DMS 273 (cell line): Measurements from ENCODE around the gene VPS11.
A peak's percentile ranks its signal among the peaks of the same experiment; 100 is the strongest.
"Not testable (repeated sequence)": the region's sequence is repeated elsewhere in the genome, so short reads cannot be mapped to it uniquely, and the experiment has no call there.

Source experiments
- DNase-seq: peaks from one replicate; lab custom pipeline; 2025; ENCODE audit not compliant: unreplicated experiment; lab: John Stamatoyannopoulos, UW

The VPS11 gene

DNA sequence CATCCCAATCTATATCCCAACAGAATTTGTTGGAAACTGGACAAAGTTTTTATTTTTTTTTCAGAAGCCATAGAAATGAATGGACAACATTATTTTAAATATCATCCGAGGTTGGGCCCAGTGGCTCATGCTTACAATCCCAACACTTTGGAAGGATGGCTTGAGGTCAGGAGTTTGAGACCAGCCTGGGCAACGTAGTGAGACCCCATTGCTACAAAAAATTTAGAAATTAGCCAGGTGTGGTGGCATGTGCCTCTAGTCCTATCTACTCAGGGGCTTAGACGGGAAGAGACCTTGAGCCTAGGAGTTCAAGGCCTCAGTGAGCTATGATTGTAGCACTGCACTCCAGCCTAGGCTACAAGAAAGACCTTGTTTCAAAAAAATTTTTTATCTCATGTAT is 32.8 kb upstream of the VPS11 start:
- DNase-seq = no peak

DNA sequence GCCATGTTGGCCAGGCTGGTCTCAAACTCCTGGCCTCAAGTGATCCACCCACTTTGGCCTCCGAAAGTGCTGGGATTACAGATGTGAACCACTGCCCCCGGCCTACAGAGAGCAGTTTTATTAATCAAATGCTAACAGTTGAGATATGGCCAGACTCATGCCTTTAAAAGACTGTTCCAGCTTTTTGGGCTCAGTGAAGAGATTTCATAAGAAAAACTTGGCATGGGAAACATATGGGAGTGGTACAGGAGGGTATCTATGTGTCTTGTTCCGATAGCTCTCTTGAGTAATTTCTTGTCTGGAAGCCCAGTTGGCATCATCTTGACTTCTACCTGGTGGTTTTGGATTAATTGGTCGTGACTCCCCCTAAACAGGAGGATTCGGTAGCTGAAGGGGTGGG is 28.7 kb upstream of the VPS11 start:
- DNase-seq = no peak

DNA sequence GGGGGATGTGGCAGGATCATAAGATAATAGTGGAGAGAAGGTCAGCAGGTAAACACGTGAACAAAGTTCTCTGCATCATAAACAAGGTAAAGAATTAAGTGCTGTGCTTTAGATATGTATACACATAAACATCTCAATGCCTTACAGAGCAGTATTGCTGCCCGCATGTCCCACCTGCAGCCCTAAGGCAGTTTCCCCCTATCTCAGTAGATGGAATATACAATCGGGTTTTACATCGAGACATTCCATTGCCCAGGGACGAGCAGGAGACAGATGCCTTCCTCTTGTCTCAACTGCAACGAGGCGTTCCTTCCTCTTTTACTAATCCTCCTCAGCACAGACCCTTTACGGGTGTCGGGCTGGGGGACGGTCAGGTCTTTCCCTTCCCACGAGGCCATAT is 28.1 kb upstream of the VPS11 start:
- not testable (repeated sequence) for DNase-seq

DNA sequence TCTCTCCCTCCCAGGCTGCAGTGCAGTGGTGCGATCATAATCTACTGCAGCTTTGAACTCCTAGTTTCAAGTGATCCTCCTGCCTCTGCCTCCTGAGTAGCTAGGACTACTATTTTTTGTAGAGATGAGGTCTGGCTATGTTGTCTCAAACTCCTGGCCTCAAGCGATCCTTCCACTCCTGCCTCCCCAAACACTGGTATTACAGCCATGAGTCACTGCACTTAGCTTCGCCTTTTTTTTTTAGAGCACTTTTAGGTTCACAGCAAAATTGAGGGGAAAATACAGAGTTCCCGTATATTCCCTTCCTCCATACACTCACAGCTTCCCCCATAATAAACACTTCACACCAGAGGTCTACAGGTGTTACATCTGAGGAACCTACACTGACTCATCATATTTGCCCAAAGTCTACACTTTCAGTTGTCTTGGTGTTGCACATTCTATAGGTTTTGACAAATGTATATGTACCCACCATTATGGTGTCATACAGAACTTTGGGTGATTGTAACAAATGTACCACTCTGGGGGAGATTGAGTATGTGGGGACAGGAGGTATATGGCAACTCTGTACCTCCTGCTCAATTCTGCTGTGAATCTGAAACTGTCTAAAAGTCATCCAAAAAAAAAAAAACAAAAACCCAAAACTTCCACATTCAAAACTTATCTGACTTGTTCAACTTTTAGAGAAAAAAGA is 25.6 kb upstream of the VPS11 start:
- no peak for DNase-seq

DNA sequence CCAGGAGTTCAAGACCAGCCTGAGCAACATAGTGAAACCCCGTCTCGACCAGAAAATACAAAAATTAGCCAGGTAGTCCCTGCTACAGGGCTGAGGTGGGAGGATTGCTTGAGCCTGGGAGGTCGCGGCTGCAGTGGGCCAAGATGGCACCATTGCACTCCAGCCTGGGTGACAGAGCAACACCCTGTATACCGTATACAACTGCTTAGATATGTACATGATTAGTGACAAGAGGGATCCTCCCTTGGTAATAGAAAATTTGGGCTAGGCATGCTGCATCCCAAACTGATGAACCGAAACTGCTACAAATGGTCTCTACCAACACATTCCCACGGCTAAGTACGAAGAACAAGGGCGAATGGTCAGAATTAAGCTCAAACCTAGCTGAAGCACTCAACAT is 24.7 kb upstream of the VPS11 start:
- no peak for DNase-seq

DNA sequence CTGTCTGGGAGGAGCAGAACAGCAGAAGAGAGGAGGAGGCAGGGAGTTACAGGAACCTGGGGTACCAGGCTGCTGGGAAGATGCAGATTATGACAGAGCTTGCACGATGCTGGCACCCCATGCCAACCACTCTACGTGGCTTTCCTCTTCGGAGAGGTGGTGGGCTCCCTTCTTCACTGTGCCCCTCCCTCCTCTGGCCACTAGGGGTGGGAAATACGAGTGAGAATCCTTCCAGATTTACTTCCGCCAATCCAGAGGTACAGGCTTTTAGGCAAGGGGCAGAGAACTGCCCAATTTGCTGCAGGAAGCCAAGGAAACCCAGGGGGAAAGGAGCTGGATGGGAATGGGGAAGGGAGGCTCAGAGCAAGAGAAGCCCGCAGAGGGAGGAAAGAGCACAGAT is 22.9 kb upstream of the VPS11 start:
- DNase-seq = peak; percentile 29

DNA sequence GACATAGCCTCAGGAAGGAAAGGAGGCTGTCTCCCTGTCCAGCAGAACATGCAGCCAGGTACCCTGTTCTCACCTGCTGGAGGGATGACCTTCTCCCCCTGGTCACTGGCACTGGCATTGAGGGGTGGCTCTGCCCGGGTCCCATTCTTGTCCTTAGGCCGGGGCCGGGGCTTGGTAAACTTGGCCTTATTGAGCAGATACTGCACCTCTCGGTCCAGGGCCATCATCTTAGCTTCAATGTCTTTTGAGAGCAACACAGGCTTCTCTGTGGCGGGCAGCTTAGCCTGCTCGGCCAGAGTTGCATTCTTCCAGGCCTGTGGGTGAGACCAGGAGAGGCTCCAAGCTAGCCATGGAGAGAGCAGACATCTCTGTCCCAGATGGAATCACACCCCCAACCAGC is 21.1 kb upstream of the VPS11 start:
- DNase-seq = no peak

DNA sequence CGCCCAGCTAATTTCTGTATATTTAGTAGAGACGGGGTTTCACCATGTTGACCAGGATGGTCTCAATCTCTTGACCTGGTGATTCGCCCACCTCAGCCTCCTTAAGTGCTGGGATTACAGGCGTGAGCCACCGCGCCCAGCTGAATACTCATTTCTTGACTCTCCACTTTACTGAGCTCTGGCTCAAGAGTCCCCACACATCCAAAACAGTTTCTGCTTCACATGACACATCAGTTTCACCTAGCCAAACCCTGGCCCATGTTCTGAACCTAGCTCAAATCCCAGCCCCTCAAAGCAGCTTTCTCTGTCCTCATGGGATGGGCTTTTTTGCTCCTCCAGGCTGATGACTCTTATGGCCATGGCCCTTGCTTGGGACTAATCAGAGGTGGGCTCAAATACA is 20.4 kb upstream of the VPS11 start:
- no peak for DNase-seq

DNA sequence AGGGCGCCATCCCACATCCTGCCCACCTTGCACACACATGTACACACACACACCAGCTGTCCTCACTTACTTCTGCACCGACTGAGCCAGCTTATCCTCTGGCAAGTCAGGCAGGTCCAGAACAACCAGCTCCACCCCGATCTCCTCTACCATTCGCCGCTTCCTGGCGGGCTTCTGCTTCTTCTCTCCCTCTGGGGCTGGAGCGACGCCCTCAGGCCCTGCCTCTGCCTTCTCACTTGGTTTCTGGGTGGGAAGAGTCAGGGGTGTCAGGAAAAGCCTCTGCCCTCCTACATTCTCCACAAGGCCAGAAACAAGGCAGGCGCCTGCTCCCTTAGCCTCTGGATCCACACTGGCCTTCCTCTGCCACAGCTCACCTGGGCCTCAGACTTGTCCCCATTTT is 19.0 kb upstream of the VPS11 start:
- no peak for DNase-seq

DNA sequence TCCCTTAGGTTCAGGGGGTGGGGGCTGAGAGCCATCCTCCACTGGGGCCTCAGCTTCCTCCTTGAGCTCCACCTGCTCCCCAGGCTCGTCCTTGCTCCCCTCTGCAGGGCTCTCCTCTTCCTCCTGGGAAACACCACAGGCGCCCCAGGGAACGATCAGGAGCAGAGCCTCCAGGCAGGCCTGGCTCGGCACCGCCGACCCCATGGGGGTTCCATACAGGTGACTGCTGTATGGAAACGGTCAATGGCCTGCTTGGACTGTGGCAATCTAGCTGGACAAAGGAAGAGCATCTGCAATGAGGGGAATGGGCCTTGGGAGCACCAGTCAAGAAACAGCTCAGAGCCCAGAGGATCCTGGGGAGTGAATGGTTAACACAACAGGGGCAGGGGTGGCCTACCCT is 18.5 kb upstream of the VPS11 start:
- no peak for DNase-seq

DNA sequence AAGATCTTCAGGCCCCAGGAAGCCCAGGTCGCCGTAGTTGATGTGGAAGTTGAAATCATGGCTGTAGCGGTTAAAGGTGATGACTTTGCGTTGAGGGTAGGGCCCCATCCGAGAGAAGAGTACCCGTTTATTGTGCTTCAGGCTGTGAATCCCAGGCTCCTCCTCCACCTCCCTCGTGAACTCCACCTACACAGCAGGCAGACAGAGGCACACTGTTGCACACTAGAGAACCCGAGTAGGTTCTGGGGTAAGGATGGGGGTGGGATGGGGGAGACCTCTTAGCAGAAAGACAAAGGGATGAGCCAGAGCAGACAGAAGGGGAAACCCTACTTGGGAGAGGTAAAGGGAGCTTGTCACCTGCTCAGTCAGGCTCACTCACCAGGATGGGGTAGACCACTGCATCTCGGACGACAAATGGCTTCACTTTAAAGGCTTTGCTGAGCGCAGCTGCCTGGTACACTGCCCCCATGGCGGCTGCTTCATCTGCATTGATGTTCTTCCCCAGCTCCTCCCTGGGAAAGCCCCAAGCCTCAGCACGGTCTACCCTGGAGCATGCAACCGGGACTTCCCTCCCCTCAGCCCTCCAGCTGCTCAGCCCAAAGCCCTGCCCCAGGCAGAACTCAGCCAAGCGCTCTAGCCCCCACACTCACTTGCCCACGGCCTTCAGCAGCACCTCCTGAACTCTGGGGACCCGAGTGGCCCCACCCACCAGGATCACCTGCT is 16.0 kb upstream of the VPS11 start:
- no peak for DNase-seq

DNA sequence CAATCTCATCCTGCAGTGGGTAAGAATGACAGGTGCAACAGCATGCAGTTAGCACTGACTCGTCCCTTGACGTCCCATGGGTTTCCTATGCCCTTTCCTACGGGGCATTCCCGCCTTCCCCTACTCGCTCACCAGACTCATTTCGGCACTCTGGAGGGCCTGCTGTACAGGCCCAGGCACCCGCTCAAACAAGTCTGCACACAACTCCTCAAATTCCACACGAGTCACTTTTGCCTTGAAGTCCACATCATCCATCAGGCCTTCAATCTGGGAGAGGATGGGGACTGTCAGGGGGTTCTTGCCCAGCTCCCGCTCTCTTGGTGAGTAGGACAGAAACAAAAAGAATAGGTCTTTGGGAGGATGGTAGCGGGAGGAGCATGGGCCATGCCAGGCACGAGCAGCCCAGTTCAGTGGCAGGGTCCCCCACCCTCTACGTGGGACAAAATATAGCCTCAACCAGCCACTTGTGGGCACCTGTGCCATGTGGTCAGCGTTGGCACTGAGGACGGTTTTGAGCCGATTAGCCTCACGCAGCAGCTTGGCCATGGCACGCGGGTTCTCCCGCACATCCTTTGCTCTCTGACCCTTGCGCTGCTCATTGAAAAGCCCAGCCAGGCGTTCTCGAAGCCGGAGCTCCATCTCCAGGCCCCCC is 15.3 kb upstream of the VPS11 start:
- DNase-seq = no peak

DNA sequence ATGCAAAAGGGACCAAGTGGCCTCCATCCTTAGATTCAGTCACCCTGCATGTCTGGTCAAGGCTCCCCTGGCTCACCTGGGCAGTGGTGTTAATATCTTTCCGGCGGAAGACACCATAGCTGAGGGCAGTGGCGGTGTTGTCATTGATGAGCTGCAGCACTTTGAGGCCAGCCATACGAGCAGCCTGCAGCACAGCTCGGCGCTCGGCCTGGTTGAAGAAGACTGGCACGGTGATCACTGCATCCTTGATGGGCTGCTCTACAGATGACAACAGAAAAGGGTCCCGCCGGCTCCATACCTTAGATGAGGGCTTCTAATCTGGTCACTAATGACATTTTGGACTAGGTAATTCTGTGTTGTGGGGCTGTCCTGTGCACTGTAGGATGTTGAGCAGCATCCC is 13.2 kb upstream of the VPS11 start:
- DNase-seq = no peak

DNA sequence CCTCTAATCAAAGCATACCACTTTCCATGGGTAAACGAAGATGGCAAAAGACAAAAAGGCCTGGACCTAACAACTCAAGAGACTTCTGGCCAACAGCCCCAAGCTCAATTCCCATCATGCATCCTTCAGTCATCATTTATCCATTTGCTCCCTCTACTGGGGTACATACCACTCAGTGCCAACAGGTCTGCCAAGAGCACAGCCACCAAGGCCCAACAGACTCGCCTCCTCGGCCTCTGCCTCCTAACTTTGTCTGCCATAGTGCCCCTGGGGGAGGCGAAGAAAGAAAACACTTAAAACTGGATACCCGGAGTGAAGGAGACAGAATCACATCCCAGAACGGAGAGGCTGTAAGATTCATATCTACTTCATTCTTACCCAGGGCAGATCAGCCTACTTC is 11.7 kb upstream of the VPS11 start:
- DNase-seq = peak; percentile 45

DNA sequence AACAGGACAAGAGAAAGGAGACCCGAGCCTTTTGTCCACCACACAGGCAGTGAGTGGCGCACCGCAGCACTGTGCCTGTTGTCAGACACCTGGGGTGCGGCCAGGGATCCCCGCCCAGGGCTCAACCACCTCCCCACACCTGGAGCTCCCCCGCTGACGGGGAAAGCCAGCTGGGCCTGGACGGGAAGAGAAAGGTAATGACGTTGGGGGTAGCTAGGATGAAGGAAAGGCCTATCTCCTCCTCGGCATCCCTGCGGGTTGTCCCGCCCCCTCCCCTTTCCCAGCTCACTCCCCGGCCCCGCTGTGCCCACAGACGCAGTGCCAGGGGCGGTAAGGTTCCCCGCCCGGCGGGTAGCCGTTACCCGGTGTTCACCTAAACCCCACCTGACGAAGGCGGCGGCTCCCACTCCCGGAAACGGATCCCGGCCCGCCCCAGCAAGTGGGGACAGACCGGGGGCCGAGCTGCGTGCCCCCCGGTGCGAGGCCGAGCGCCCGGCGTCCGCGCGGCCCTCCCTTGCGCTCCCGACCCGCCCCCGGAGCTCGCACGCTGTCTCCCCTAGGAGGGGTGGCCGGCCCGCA is 11.1 kb upstream of the VPS11 start:
- DNase-seq = peak; percentile 42

DNA sequence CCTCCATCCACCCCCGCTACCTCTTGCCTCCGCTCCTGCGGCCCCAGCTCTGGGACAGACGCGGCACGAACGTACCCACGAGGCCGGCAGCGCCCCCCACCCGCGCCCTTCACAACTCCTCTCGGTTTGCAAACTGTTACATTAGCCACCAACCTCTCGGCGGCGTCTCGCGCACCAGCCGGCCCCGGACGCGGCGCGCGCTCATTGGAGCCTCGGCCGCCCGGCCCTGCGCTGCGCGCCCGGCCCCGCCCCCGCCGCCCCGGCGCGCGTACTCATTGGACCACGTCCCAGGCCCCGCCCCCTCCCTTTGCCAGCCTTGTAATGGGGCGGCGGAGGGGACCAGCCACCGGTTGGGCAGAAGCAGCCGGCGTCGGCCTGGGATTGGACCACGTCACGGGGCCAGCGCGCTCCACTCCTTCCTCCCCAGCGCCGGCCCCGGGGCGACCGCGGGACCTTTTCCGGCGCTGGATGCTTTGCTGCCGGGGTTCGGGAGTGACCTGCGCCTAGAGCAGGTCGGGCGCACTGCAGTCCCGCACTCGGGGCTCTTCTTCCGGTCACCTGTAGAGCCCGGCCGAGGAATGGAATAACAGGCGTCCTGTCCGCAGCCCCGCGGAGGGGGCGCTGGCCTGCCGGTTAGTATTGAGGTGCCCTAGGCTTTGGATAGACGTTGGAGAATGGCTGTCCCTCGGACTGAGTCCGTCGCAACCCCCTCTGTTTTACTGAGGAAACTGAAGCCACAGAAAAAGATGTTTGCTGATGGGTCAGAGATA is 10.4 kb upstream of the VPS11 start, which contains the start of gene HYOU1:
Gene HYOU1, minus strand, starts transcription at position 206 of the 770 bp plus-strand sequence. CDS start 1,045 bp downstream, outside the sequence.
- peak; percentile 97 for DNase-seq

DNA sequence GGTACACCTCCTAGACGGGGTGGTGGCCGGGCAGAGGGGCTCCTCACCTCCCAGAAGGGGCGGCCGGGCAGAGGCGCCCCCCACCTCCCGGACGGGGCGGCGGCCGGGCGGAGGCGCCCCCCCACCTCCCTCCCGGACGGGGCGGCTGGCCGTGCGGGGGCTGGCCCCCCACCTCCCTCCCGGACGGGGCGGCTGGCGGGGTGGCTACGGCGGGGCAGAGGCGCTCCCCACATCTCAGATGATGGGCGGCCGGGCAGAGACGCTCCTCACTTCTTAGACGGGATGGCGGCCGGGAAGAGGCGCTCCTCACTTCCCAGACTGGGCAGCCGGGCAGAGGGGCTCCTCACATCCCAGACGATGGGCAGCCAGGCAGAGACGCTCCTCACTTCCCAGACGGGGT is 8.5 kb upstream of the VPS11 start:
- not testable (repeated sequence) for DNase-seq

DNA sequence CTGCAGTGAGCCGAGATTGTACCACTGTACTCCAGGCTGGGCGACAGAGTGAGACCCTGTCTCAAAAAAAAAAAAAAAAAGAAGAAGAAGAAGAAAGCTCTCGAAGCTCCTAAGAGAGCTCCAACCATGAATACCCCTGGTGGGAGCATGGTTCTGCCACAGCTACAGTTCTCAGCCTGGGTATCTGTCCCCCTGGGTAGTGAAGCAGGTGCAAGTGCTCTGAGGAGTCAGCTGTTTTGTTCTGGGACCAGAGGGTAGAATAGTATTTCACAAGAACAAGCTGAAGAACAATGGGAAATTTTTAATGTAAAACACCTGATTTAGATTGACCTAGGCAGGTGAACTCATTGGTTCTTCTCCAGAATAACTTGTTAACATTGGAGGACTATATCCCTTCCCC is 6.4 kb upstream of the VPS11 start:
- no peak for DNase-seq

DNA sequence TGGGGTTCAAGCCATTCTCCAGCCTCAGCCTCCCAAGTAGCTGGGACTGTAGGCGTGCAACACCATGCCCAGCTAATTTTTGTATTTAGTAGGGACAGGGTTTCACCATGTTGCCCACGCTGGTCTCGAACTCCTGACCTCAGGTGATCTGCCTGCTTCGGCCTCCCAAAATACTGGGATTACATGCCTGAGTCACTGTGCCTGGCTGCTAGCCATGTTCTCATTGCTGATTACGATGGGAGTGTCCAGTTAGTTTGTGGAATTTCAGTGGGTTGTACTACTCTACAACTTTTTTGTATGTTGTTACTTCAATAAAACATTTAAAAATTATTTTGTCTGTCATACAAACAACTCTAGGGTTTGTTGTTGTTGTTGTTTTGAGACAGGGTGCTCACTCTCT is 4.8 kb upstream of the VPS11 start:
- DNase-seq = no peak

DNA sequence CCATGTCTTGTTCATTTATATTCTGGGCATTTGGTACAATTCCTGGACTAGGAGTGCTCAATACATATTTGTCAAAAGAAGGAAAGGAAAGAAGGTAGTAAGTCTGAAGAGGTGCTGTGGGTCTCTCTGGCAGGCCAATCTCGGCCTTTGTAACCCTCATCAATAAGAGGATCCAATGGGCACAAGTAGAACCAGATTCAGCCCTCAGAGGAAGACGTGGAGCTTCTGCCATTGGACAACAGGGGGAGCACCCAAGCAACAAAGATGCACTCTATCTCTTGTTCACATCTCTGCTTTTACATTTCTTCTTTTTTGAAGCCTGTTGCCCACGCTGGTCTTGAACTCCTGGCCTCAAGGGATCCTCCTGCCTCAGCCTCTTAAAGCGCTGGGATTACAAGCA is 2.2 kb upstream of the VPS11 start:
- DNase-seq = peak; percentile 41

DNA sequence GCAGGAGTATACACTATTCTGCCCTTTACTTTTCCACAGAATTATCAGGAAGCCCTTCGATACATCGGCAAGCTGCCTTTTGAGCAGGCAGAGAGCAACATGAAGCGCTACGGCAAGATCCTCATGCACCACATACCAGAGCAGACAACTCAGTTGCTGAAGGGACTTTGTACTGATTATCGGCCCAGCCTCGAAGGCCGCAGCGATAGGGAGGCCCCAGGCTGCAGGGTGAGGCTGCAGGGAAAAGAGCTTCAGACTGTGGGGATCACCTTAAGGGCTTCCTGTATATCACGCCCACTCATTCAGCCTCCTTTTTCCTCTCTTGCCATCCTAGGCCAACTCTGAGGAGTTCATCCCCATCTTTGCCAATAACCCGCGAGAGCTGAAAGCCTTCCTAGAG is 10.2 kb downstream of the VPS11 start:
- no peak for DNase-seq
